T-helper 2 cell treated with Interferon-gamma antibody and Interleukin-4, amounts not matched to agents 5 μg/mL and 100 μg/mL, for 36 hours (primary cell): ENCODE data around the gene ADGRA1.

Experiments
- DNase-seq: peaks from one replicate; pipeline ENCODE4 v3.0.0; 2021; ENCODE audit warnings: low spot score
- H3K27ac Mint-ChIP-seq: one replicate; pipeline ENCODE4 v1.8.0; 2021; ENCODE audit warnings: mild to moderate bottlenecking, mixed read lengths
- H3K27me3 Mint-ChIP-seq: one replicate; pipeline ENCODE4 v1.8.0; 2021; ENCODE audit warnings: low read depth, mixed read lengths
- H3K36me3 Mint-ChIP-seq: one replicate; pipeline ENCODE4 v1.8.0; 2021; ENCODE audit warnings: low read depth, mixed read lengths
- H3K4me1 Mint-ChIP-seq: one replicate; pipeline ENCODE4 v1.8.0; 2021; ENCODE audit warnings: low read depth, mixed read lengths
- H3K4me3 Mint-ChIP-seq: one replicate; pipeline ENCODE4 v1.8.0; 2022; ENCODE audit warnings: mild to moderate bottlenecking, moderate library complexity, mixed read lengths
- H3K9me3 Mint-ChIP-seq: one replicate; pipeline ENCODE4 v1.8.0; 2021; ENCODE audit warnings: mixed read lengths

Gene ADGRA1

DNA sequence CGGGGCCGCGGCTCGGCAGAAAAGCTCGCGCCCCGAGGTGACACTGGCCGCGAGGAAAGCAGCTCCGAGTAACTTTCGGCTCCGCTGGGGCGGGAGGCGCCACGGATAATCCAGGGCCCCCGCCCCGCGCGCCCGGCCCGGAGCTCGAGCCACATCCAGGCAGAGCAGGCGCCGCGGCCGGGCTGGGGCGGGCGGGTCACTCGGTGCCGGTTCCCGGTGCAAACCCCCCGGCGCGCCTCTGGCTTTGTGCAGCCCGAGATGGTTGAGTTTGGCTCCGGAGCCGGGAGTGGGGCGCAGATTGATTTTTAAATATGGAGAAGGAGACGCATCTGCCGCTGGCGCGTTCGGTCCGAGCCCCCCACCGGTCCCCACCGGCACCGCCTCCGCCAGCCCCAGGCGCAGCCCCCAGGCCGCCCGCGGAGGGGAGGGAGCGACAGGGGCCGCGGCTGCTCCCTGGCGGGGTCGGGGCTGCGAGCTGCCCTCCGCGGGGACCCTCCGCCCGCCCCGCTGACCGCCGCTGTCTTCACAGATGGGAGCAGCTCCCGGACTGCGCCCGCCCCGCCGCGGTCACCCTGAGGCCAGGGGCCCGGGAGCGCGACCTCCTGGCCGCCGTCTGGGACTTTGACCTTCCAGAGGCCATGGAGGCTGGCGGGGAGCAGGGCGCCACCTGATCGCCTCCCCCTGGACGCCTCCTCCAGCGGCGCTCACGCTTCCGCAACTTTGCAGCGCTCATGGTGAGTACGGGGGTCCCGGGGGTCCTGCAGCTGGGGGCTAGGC lies 643 bp downstream of the ADGRA1 start:
- Mint-ChIP-seq H3K4me1 (no peaks in the 10 kb centered on the region), H3K27me3 (peaks cover 13% of the 10 kb centered on the region), H3K36me3 (no peaks in the 10 kb centered on the region), H3K27ac (no peak overlapping the region), H3K9me3 (no peaks in the 10 kb centered on the region), H3K4me3 (no peak overlapping the region)
- DNase-seq = no peak

DNA sequence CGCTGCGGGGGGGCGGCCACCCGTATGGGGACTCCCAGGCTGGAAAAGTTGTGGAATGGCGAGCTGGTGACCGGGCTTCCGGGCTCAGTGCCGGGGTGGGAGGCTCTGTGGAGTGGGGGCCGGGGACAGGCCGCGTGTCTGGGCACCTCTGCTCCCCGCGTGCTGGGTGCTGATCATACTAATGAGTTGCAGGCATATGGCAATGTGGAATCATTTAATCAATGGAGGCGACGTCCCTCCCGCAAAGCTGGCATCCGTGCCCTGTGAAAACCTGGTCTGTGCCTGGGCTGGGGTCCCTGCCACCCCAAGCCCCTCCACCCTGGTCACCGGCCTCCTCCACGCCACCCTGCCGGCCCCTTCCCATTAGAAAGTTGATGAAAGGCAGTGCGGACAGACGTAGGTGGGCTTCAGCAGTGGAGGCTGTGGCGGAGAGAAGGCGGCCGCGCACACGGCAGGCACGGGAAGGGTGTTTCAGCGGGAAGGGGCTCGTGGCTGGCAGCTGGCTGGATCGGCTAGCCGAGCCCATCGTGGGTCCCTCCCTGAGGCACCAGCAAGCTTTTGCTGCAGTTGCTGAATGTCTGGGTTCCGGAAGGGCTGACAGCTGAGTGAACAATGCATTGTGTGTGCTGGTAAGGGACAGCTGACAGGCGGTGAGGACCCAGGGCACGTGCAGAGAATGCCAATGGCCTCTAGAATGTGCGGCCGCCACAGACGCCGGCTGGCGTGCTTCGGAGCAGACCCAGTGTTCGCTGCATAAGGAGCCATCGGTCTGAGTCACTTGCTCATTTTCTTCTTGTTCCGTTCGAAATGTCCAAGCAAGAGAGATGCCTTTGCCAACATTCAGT lies 1.5 kb downstream of the ADGRA1 start:
- Mint-ChIP-seq H3K4me1 (no peaks in the 10 kb centered on the region), H3K27ac (no peak overlapping the region), H3K27me3 (peaks cover 13% of the 10 kb centered on the region), H3K9me3 (no peaks in the 10 kb centered on the region), H3K36me3 (no peaks in the 10 kb centered on the region), H3K4me3 (no peak overlapping the region)
- no peak for DNase-seq

DNA sequence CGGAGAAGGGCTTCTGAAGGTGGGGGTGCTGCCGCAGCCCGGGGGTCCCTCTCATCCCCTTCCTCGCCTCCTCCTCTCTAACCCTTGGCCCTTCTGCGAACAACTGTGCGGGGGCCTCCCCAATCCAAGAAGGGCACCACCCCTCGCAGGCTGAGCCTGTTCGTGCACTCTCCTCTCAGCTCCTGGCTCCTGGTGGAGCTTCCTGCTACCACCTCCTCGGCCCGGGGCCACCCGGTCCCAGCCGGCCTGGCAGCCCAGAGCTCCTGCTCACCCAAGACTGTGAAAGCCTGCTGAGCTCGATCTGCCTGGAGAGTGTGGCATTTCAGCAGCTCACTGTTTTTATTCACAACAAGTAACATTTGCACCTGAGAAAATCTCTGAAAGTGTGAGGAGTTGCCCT lies 2.4 kb downstream of the ADGRA1 start:
- H3K4me1 Mint-ChIP-seq = no peaks in the 10 kb centered on the region
- peaks cover 13% of the 10 kb centered on the region for H3K27me3 Mint-ChIP-seq
- H3K36me3 Mint-ChIP-seq = no peaks in the 10 kb centered on the region
- no peaks in the 10 kb centered on the region for H3K9me3 Mint-ChIP-seq
- DNase-seq = no peak
- H3K4me3 Mint-ChIP-seq = no peak overlapping the region
- H3K27ac Mint-ChIP-seq = no peak overlapping the region

DNA sequence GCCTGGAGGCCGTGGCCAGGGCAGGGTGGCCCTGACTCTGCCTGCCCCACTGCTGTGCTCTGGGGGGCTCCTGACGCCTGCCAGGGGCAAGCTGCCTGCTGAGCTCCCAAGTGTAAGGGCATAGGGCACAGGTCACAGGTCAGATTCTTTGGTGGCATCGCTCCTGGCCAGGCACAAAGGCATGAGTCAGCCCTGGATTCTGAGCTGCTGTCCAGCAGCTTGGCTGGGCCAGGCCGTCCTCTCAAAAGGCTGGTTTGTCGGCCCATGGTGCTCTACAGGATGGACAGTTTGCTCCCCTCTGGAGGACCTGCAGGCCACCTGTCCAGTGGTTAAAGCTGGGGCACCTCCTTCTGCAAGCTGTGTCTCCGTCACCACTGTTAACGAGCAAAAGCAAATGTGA lies 2.9 kb downstream of the ADGRA1 start:
- Mint-ChIP-seq H3K27ac (no peak overlapping the region), H3K4me3 (no peak overlapping the region), H3K36me3 (no peaks in the 10 kb centered on the region), H3K27me3 (peaks cover 13% of the 10 kb centered on the region), H3K9me3 (no peaks in the 10 kb centered on the region), H3K4me1 (no peaks in the 10 kb centered on the region)
- DNase-seq = no peak

DNA sequence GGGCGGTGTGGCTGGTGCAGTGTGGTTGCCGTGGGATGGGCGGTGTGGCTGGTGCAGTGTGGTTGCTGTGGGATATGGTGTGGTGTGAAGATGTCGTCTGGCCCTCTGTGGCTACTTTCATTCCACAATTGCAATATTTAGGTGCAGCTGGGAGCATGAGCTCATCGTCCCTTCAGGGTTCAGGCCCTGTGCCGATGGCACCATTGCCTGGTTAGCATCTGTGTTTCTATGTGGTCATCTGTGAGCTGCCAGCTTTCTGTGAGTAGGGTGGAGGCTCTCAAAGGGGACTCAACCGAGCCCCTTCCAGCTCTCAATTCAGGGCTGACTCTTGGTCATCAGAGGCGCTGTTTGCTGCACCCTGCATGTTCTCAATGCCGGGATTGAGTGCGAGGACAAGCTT lies 3.6 kb downstream of the ADGRA1 start:
- DNase-seq = no peak
- no peaks in the 10 kb centered on the region for H3K4me1 Mint-ChIP-seq
- peaks cover 13% of the 10 kb centered on the region for H3K27me3 Mint-ChIP-seq
- no peak overlapping the region for H3K4me3 Mint-ChIP-seq
- H3K27ac Mint-ChIP-seq = no peak overlapping the region
- H3K9me3 Mint-ChIP-seq = no peaks in the 10 kb centered on the region
- no peaks in the 10 kb centered on the region for H3K36me3 Mint-ChIP-seq

DNA sequence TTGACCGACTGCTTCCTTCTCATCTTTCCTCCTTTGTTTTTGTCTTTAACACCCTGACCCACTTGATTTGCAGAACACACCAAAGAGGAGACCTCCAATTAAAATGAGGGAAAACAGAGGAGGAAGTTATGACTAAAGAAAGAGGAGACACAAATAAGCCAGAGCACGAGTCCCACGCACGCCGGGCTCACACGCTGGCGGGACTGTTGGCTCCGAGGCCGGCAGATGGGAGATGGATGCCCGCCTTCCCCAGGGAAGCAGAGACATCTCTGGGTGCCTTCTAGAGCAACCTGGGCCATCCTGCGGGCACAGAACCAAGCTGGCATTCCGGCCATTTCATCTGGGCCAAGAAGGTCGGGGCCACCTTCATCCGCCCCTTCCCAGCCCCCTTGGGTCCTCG lies 5.6 kb downstream of the ADGRA1 start:
- no peaks in the 10 kb centered on the region for H3K9me3 Mint-ChIP-seq

DNA sequence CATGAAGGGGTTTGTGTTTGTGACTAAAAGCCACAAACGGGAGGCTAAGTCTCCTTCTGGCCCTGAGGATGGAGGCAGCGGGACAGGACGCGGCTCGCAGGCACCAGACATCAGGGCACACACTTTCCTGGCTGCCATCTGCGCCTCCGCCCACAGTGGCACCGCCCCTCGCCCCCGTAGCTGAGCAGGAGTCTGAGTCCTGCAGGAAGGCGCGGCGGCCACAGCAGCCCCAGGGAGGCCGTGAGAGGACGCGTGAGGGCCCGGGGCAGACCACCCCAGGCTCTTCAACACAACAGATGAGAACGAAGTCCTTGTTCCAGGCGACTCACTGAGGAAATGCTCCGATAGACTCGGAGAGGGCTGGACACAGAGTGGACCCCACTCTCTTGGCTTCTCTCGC lies 6.6 kb downstream of the ADGRA1 start:
- H3K4me3 Mint-ChIP-seq = no peak overlapping the region
- H3K9me3 Mint-ChIP-seq = no peaks in the 10 kb centered on the region
- DNase-seq = no peak
- H3K27me3 Mint-ChIP-seq = peaks cover 6% of the 10 kb centered on the region
- H3K36me3 Mint-ChIP-seq = no peaks in the 10 kb centered on the region
- no peak overlapping the region for H3K27ac Mint-ChIP-seq
- H3K4me1 Mint-ChIP-seq = no peaks in the 10 kb centered on the region

More for the DNA sequence above, 5.6 kb downstream of the ADGRA1 start:
- Mint-ChIP-seq H3K36me3 (no peaks in the 10 kb centered on the region), H3K27ac (no peak overlapping the region), H3K4me1 (no peaks in the 10 kb centered on the region), H3K4me3 (no peak overlapping the region), H3K27me3 (peaks cover 6% of the 10 kb centered on the region)
- DNase-seq = no peak

DNA sequence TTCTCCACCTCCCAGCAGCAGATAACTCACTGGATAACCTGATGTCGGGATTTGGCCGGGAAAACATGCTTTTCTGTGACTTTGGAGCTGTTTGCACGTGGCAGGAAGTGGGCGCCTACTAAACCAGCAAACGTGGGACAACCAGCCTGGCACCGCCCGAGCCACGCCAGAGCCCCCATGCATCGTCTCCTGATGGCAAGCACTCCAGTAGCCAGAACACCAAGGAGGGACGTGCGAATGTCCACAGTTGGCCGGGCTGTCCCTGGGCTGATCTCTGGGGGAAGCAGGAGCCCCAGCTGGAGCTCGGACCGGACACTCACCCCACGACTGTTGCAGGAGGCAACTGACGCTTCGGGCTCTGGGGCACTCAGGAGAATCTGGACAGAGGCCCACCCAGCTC lies 7.1 kb downstream of the ADGRA1 start:
- no peak overlapping the region for H3K4me3 Mint-ChIP-seq
- H3K36me3 Mint-ChIP-seq = no peaks in the 10 kb centered on the region
- DNase-seq = no peak
- H3K27ac Mint-ChIP-seq = no peak overlapping the region
- H3K9me3 Mint-ChIP-seq = no peaks in the 10 kb centered on the region
- H3K27me3 Mint-ChIP-seq = peaks cover 6% of the 10 kb centered on the region
- H3K4me1 Mint-ChIP-seq = no peaks in the 10 kb centered on the region

DNA sequence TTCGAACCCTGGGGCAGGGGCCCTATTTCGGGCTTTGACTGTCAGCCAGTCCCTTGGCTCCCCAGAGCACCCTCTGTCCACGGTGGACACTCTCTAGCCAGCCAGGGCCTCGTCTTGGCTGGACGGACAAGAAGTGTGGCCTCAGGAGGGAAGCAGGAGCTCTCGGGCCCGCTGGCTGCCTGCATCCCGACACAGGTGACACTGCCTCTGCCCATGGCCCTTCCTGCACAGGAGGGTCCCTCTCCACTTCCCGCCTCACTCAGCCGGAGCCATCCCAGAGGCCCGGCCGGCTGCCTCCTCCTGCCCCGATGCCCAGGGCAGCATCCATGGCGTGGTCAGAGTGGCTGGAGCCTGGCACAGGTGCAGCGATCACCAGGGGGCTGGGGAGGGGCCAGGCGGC lies 7.9 kb downstream of the ADGRA1 start:
- no peak overlapping the region for H3K27ac Mint-ChIP-seq
- H3K27me3 Mint-ChIP-seq = peaks cover 6% of the 10 kb centered on the region
- no peaks in the 10 kb centered on the region for H3K36me3 Mint-ChIP-seq
- no peak overlapping the region for H3K4me3 Mint-ChIP-seq
- no peaks in the 10 kb centered on the region for H3K9me3 Mint-ChIP-seq
- DNase-seq = no peak
- no peaks in the 10 kb centered on the region for H3K4me1 Mint-ChIP-seq

DNA sequence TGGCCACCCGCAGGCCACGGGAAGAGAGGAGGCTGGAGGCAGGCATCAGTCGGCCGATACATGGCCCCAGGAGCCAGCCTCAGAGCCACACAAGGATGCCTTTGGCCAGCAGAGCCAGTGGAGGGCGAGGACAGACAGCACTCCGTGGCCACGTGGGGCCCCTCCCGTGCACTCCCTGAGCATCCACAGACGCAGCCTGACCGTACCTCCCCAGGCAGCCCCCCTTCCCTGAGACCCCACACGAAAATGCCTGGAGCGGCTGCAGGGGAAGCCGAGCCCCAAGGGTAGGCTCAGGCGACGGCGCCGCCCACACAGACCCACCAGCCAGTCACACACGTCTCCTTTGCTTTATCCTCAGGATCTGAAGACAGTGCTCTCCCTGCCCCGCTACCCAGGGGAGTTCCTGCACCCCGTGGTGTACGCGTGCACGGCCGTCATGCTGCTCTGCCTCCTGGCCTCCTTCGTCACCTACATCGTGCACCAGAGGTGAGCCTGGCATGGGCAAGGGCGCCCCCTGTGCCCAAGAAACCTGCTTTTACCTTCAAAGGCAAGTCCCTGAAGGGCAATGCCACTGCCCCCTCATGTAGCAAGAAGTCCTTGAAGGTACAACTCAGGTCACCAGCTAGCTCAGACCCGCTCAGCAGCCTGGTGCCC lies 9.0 kb downstream of the ADGRA1 start:
- no peak for DNase-seq
- Mint-ChIP-seq H3K4me3 (no peak overlapping the region), H3K27ac (no peak overlapping the region), H3K27me3 (peaks cover 3% of the 10 kb centered on the region), H3K4me1 (no peaks in the 10 kb centered on the region), H3K9me3 (no peaks in the 10 kb centered on the region), H3K36me3 (no peaks in the 10 kb centered on the region)

DNA sequence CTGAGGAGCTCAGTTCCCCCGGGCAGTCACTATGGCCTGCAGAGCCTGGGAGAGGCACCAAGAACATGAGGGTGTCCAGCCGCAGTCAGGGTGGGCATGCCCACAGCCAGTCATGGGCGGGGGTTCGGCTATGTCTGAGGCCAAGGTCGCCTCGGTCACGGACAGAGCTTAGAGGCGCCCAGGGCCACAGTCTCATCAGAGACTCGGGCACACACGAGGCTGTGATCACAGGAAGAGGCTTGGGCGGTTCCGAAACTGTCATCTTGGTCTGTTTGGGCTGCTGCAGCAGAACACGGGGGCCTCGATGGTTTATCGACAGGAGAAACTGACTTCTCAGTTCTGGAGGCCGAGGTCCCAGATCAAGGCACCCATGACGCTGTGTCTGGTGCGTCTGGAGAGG lies 9.7 kb downstream of the ADGRA1 start:
- DNase-seq = no peak
- no peak overlapping the region for H3K27ac Mint-ChIP-seq
- H3K36me3 Mint-ChIP-seq = no peaks in the 10 kb centered on the region
- no peaks in the 10 kb centered on the region for H3K9me3 Mint-ChIP-seq
- H3K4me1 Mint-ChIP-seq = no peaks in the 10 kb centered on the region
- peaks cover under 1% of the 10 kb centered on the region for H3K27me3 Mint-ChIP-seq
- H3K4me3 Mint-ChIP-seq = no peak overlapping the region

DNA sequence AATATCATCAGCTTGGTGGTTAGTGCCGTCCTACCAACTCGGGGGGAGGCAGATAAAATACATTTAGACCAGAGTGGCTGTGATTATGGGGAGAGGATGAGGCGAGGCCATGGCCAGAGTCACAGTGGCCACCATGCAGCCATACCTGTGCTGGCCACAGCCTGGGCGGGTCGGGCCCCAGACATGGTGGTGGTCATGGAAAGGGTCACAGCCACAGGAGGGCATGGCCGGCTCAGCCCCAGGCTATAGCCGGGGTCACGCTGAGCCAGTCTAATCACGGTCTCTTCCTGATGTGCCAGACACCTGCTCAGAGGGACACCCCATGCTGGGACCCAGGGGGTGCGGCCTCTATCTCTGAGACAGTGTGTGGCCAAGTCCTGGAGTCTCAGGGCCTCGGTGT lies 10.2 kb downstream of the ADGRA1 start:
- H3K9me3 Mint-ChIP-seq = no peaks in the 10 kb centered on the region
- DNase-seq = no peak
- no peaks in the 10 kb centered on the region for H3K27me3 Mint-ChIP-seq
- H3K27ac Mint-ChIP-seq = no peak overlapping the region
- no peaks in the 10 kb centered on the region for H3K36me3 Mint-ChIP-seq
- no peak overlapping the region for H3K4me3 Mint-ChIP-seq
- no peaks in the 10 kb centered on the region for H3K4me1 Mint-ChIP-seq

DNA sequence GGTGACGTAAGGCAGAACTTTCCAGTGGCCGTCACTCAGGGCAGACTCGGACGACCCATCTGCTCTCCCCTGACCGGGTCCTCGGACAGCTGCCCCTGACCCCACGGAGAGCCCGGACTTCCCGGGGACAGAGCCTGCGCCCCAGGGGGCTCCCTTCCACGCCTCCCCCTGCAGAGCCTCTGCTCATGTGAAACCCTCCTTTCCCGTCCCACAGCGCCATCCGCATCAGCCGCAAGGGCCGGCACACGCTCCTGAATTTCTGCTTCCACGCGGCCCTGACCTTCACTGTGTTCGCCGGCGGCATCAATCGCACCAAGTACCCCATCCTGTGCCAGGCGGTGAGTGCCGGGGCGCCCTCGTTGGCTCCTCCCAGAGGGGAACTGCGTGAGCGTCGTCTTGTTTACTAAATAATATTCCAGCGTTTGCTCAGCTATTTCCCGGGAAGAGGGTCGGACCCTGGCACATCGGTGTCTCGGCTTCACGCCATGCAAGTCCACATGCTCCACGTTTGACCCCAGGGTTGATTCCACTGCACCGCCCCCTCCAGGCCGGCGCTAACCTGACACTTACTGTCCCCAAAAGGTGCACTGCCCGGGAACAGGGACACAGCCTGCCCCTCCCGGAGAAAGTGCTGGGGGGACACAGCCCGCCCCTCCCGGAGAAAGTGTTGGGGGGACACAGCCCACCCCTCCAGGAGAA lies 10.9 kb downstream of the ADGRA1 start:
- Mint-ChIP-seq H3K27me3 (no peaks in the 10 kb centered on the region), H3K4me1 (no peaks in the 10 kb centered on the region), H3K36me3 (no peaks in the 10 kb centered on the region), H3K4me3 (no peak overlapping the region), H3K9me3 (no peaks in the 10 kb centered on the region), H3K27ac (no peak overlapping the region)
- no peak for DNase-seq

DNA sequence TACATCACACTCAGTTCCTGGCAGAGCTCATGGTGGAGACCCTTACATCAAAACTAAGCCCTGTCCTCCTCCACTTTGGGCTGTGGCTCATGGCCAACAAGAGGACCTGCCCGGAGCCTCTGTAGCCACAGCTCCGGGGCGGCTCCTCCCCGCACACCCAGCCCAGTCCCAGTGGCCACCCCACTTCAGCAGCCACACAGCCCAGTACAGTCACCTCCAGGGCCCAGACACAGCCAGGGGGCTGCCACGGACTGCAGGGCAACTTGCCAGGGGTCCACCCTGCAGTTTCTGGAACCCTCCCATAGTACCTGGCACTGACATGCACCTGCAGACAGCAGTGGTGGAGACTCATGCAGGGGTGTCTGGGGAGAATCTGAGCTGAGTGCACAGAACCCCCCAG lies 11.8 kb downstream of the ADGRA1 start:
- Mint-ChIP-seq H3K27ac (no peak overlapping the region), H3K4me1 (no peaks in the 10 kb centered on the region), H3K27me3 (no peaks in the 10 kb centered on the region), H3K4me3 (no peak overlapping the region), H3K36me3 (no peaks in the 10 kb centered on the region), H3K9me3 (no peaks in the 10 kb centered on the region)
- no peak for DNase-seq
